B cell (primary cell): ENCODE results near the gene PRKAG2. TPM values are rescaled to one million over a fixed set of nuclear protein-coding genes. Genes with fewer than 3 reads are reported as not detected.

Experiments
- ATAC-seq: fragments of 200-7000 bp; cut with Tn5 transposase; one replicate; pipeline ENCODE4 v1.10.0; 2021; ENCODE audit warnings: low read depth, mild to moderate bottlenecking, moderate number of reproducible peaks, moderate library complexity
- CTCF ChIA-PET: fragments of 350-600 bp; sonication (Branson Sonifier 250); formaldehyde crosslinking; loops from one replicate; lab custom pipeline; 2021; ENCODE audit warnings: antibody characterized with exemption, inconsistent platforms; lab: Charles Lee
- POLR2A ChIA-PET: fragments of 350-600 bp; sonication (Branson Sonifier 250); formaldehyde crosslinking; loops from one replicate; lab custom pipeline; 2021; ENCODE audit warnings: antibody characterized with exemption; lab: Charles Lee
- DNase-seq: peaks from one replicate; pipeline ENCODE4 v3.0.0; 2013
- H2AFZ ChIP-seq: 2 replicates; pipeline ENCODE4 v1.6.1; 2012; ENCODE audit warnings: mild to moderate bottlenecking, low read depth, low read length; ENCODE audit not compliant: insufficient read depth, poor library complexity, severe bottlenecking
- H3K27ac ChIP-seq, 2 donors: 1 replicate in 1 of 2; 2 replicates in 1 of 2; pipeline ENCODE4 v1.5.1; 2012 to 2013; ENCODE audit warnings: low read length in 2 of 2, mild to moderate bottlenecking in 2 of 2, moderate library complexity in 1 of 2
- H3K27me3 ChIP-seq, 4 experiments: fragments of 200-600 bp in 1 of 4; sonication (generic) in 1 of 4; replicated peaks in 1 of 4; 1 replicate in 2 of 4; 2 replicates in 2 of 4; pipeline versions ENCODE4 v1.6.1 to v1.7.0; 2013 to 2016; ENCODE audit warnings: low read length in 3 of 4, mild to moderate bottlenecking in 2 of 4, mixed read lengths in 1 of 4, moderate library complexity in 1 of 4; ENCODE audit not compliant: insufficient read depth in 4 of 4, control insufficient read depth in 3 of 4; ENCODE audit errors: control extremely low read depth in 1 of 4
- H3K36me3 ChIP-seq, 2 experiments: replicated peaks in 1 of 2; 1 replicate in 1 of 2; 2 replicates in 1 of 2; pipeline versions ENCODE4 v1.6.1 to v1.7.1; 2013; ENCODE audit warnings: low read length in 1 of 2; ENCODE audit not compliant: insufficient read depth in 2 of 2, control insufficient read depth in 1 of 2; ENCODE audit errors: control extremely low read depth in 1 of 2, extremely low read depth in 1 of 2
- H3K4me1 ChIP-seq, 2 donors: fragments of 200-600 bp in 1 of 2; sonication (generic) in 1 of 2; 1 replicate in 1 of 2; 2 replicates in 1 of 2; pipeline versions ENCODE4 v1.5.1 to v1.6.1; 2013 to 2017; ENCODE audit warnings: low read length in 2 of 2; ENCODE audit not compliant: control insufficient read depth in 2 of 2, insufficient read depth in 2 of 2
- H3K4me2 ChIP-seq: replicated peaks from 2 replicates; pipeline ENCODE3; 2012; ENCODE audit warnings: mild to moderate bottlenecking, low read depth, low read length; ENCODE audit not compliant: poor library complexity, severe bottlenecking
- H3K4me3 ChIP-seq, 5 experiments: fragments of 200-600 bp in 1 of 5; sonication (generic) in 1 of 5; 1 replicate in 3 of 5; 2 replicates in 2 of 5; pipeline versions ENCODE4 v1.5.1 to v1.7.0; 2011 to 2016; ENCODE audit warnings: low read length in 4 of 5, mild to moderate bottlenecking in 4 of 5, low read depth in 2 of 5, control low read depth in 1 of 5, moderate library complexity in 1 of 5; ENCODE audit not compliant: insufficient read depth in 1 of 5; ENCODE audit errors: control extremely low read depth in 1 of 5, extremely low read depth in 1 of 5
- H3K79me2 ChIP-seq: fragments of 200-600 bp; sonication (generic); one replicate; pipeline ENCODE4 v1.6.0; 2016; ENCODE audit warnings: low read length; ENCODE audit not compliant: control insufficient read depth, insufficient read depth
- H3K9ac ChIP-seq: fragments of 200-600 bp; sonication (generic); 2 replicates; pipeline ENCODE4 v1.6.1; 2017; ENCODE audit warnings: mild to moderate bottlenecking, low read length, moderate library complexity
- H3K9me3 ChIP-seq, 3 donors: one replicate each; pipeline versions ENCODE4 v1.6.1 to v1.7.1; 2013; ENCODE audit warnings: low read length in 2 of 3; ENCODE audit not compliant: control insufficient read depth in 2 of 3, insufficient read depth in 1 of 3; ENCODE audit errors: control extremely low read depth in 1 of 3
- H4K20me1 ChIP-seq: 2 replicates; pipeline ENCODE4 v1.6.0; 2012; ENCODE audit warnings: mild to moderate bottlenecking, low read length; ENCODE audit not compliant: insufficient read depth, control insufficient read depth, poor library complexity, severe bottlenecking
- H3K27ac Mint-ChIP-seq: one replicate; pipeline ENCODE4 v1.8.0; 2021; ENCODE audit warnings: mixed read lengths
- H3K27me3 Mint-ChIP-seq: one replicate; pipeline ENCODE4 v1.8.0; 2021; ENCODE audit warnings: mixed read lengths
- H3K4me1 Mint-ChIP-seq: one replicate; pipeline ENCODE4 v1.8.0; 2021; ENCODE audit warnings: mixed read lengths
- H3K4me3 Mint-ChIP-seq: one replicate; pipeline ENCODE4 v1.8.0; 2021; ENCODE audit warnings: mixed read lengths
- H3K9me3 Mint-ChIP-seq: one replicate; pipeline ENCODE4 v1.8.0; 2022; ENCODE audit warnings: mixed read lengths; ENCODE audit not compliant: insufficient read depth
- EZH2 ChIP-seq: IDR thresholded peaks from 2 replicates; pipeline ENCODE4 v1.6.1; 2012; ENCODE audit warnings: borderline replicate concordance, low read depth, mild to moderate bottlenecking, moderate library complexity, low read length; ENCODE audit not compliant: insufficient read depth, poor library complexity, severe bottlenecking
- WGBS: methylation state at CpG from one replicate; pipeline ENCODE4 v1.1.5; 2013; ENCODE audit warnings: missing lambda C conversion rate; ENCODE audit not compliant: insufficient coverage; 5-methylcytosine and 5-hydroxymethylcytosine counted together
- intact Hi-C: fragments of 100-400 bp; cut with micrococcal nuclease; formaldehyde crosslinking; loops from one replicate; pipeline ENCODE4 v1.10.0; 2022
- polyA plus RNA-seq: library from polyadenylated mRNA; depleted of rRNA; stranded (reverse); fragments of >200 nt; gene quantifications from 2 replicates; pipeline ENCODE4 v1.2.3, GENCODE V29; 2012
- total RNA-seq, 2 donors: library from RNA; stranded (reverse); fragments of 120-200 nt in 1 of 2; gene quantifications; 1 replicate in 1 of 2; 2 replicates in 1 of 2; pipeline versions ENCODE4 v1.2.3 to v1.2.4, GENCODE V29; 2013 to 2022
- TF ChIP-seq, protein P1 (sequence below): fragments of 200-600 bp; IDR thresholded peaks from one replicate; pipeline ENCODE4 v1.8.0; 2022; ENCODE audit warnings: antibody characterized with exemption, mild to moderate bottlenecking

Gene PRKAG2
- total and polyA plus RNA-seq, 2 donors (not counting 1 experiment from before 2014, with no cell fraction given) = 22.1 to 56.3 TPM

- no peak overlapping the region for H3K27ac Mint-ChIP-seq
- no peaks in the 10 kb centered on the region for H3K79me2 ChIP-seq
- ChIA-PET CTCF (no interaction called here), POLR2A (no interaction called here)
- intact Hi-C loops = no loop called here
- H3K4me3 ChIP-seq = no peak overlapping the region
- DNase-seq = no peak
- peaks cover 0 to 5% (median 1%) of the 10 kb centered on the region in 4 experiments for H3K27me3 ChIP-seq
- ATAC-seq = no peak
- peaks cover 3% of the 10 kb centered on the region for H3K9me3 Mint-ChIP-seq
- no peaks in the 10 kb centered on the region for H4K20me1 ChIP-seq
- H3K27me3 Mint-ChIP-seq = peaks cover 11% of the 10 kb centered on the region
- H3K27ac ChIP-seq = no peak overlapping the region
- H3K9ac ChIP-seq = no peak overlapping the region
- H3K9me3 ChIP-seq = peaks cover 0 to 4% (median 0%) of the 10 kb centered on the region in 3 donors
- H3K4me1 Mint-ChIP-seq = no peaks in the 10 kb centered on the region
- peaks cover 0 to 5% of the 10 kb centered on the region in 2 experiments for H3K36me3 ChIP-seq
- H3K4me3 Mint-ChIP-seq = no peak overlapping the region
- 52% methylated on average over 9 of the region's 10 CpGs for WGBS
- H2AFZ ChIP-seq = no peak overlapping the region
- no peaks in the 10 kb centered on the region for H3K4me1 ChIP-seq
- TF ChIP-seq EZH2 = no peak
- TF ChIP-seq, protein P1, sequence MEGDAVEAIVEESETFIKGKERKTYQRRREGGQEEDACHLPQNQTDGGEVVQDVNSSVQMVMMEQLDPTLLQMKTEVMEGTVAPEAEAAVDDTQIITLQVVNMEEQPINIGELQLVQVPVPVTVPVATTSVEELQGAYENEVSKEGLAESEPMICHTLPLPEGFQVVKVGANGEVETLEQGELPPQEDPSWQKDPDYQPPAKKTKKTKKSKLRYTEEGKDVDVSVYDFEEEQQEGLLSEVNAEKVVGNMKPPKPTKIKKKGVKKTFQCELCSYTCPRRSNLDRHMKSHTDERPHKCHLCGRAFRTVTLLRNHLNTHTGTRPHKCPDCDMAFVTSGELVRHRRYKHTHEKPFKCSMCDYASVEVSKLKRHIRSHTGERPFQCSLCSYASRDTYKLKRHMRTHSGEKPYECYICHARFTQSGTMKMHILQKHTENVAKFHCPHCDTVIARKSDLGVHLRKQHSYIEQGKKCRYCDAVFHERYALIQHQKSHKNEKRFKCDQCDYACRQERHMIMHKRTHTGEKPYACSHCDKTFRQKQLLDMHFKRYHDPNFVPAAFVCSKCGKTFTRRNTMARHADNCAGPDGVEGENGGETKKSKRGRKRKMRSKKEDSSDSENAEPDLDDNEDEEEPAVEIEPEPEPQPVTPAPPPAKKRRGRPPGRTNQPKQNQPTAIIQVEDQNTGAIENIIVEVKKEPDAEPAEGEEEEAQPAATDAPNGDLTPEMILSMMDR = no peak
- no peak overlapping the region for H3K4me2 ChIP-seq
Observed at GRCh38 chr7:151552352-151553028, 324.4 kb downstream of the PRKAG2 start.

- Histone ChIP-seq H3K27ac (no peak overlapping the region), H3K4me1 (no peaks in the 10 kb centered on the region), H3K4me3 (no peak overlapping the region), H3K36me3 (peaks cover 0 to 1% of the 10 kb centered on the region in 2 experiments), H2AFZ (no peak overlapping the region), H4K20me1 (no peaks in the 10 kb centered on the region), H3K79me2 (no peaks in the 10 kb centered on the region), H3K4me2 (no peak overlapping the region), H3K9ac (no peak overlapping the region), H3K9me3 (peaks cover 0 to 4% (median 0%) of the 10 kb centered on the region in 3 donors), H3K27me3 (peaks cover 0 to 5% (median 1%) of the 10 kb centered on the region in 4 experiments)
- Mint-ChIP-seq H3K4me1 (no peaks in the 10 kb centered on the region), H3K4me3 (no peak overlapping the region), H3K9me3 (peaks cover 3% of the 10 kb centered on the region), H3K27ac (no peak overlapping the region), H3K27me3 (peaks cover 11% of the 10 kb centered on the region)
- intact Hi-C loops = no loop called here
- no peak for TF ChIP-seq EZH2
- TF ChIP-seq, protein P1 = no peak
- POLR2A ChIA-PET = no interaction called here
- no peak for ATAC-seq
- 94% methylated on average over 2 of the region's 7 CpGs for WGBS
- no peak for DNase-seq
- CTCF ChIA-PET = no interaction called here
Observed at GRCh38 chr7:151551820-151552219, 325.1 kb downstream of the PRKAG2 start.
